Measurements from ENCODE around the gene RFC1. TPM values are rescaled to one million over a fixed set of nuclear protein-coding genes. Genes with fewer than 3 reads are reported as not detected.

The RFC1 gene
- total and polyA plus RNA-seq, 9 of the 15 experiments (the other 6 are each of a cell fraction or from before 2014, with no cell fraction given), result 16.8 to 85.6 (median 45.2) TPM

DNA sequence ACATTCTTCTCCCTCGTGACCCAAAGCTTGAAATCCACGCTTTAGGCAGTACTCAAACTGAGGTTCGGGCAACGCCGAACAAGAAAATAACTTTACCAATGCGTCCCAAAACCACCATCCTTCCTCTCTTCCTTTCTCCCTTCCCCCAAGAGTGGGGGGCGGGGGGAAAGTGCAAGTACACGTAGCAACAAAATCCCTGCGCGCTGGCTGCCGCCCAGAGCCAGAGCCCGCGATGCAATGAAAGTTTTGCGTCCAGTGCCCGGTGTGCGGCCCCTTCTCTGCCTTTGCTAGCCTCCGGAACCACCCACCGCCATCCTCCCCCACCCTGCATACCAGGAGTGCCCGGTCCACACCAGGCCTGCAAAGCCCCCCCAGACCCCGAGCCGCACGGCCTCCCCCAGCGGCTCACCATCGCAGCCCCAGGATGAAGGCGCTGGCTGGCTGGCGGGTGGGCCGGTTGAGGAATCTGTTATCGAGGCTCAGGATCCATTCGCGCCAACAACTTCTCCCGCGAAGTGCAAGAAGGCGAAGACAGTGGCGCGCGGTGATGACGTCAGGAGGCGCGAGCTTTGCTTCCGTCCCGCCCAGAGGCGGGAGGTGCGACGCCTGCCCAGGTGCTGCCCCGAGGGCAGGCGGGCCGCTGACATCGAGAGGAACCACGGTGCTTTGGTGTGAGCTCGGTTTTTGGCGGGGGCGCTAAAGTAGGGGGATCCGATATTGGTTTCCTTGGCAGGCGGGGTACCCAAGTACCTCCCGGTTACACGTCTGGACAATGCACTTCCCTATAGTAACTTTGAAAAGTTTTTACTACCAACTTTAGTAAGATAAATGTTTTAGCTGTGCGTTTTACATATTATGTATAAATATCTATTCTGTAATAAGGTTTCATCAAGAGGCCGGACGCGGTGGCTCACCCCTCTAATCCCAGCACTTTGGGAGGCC lies at the start of gene RFC1 (continued):
- TF ChIP-seq, protein P1, sequence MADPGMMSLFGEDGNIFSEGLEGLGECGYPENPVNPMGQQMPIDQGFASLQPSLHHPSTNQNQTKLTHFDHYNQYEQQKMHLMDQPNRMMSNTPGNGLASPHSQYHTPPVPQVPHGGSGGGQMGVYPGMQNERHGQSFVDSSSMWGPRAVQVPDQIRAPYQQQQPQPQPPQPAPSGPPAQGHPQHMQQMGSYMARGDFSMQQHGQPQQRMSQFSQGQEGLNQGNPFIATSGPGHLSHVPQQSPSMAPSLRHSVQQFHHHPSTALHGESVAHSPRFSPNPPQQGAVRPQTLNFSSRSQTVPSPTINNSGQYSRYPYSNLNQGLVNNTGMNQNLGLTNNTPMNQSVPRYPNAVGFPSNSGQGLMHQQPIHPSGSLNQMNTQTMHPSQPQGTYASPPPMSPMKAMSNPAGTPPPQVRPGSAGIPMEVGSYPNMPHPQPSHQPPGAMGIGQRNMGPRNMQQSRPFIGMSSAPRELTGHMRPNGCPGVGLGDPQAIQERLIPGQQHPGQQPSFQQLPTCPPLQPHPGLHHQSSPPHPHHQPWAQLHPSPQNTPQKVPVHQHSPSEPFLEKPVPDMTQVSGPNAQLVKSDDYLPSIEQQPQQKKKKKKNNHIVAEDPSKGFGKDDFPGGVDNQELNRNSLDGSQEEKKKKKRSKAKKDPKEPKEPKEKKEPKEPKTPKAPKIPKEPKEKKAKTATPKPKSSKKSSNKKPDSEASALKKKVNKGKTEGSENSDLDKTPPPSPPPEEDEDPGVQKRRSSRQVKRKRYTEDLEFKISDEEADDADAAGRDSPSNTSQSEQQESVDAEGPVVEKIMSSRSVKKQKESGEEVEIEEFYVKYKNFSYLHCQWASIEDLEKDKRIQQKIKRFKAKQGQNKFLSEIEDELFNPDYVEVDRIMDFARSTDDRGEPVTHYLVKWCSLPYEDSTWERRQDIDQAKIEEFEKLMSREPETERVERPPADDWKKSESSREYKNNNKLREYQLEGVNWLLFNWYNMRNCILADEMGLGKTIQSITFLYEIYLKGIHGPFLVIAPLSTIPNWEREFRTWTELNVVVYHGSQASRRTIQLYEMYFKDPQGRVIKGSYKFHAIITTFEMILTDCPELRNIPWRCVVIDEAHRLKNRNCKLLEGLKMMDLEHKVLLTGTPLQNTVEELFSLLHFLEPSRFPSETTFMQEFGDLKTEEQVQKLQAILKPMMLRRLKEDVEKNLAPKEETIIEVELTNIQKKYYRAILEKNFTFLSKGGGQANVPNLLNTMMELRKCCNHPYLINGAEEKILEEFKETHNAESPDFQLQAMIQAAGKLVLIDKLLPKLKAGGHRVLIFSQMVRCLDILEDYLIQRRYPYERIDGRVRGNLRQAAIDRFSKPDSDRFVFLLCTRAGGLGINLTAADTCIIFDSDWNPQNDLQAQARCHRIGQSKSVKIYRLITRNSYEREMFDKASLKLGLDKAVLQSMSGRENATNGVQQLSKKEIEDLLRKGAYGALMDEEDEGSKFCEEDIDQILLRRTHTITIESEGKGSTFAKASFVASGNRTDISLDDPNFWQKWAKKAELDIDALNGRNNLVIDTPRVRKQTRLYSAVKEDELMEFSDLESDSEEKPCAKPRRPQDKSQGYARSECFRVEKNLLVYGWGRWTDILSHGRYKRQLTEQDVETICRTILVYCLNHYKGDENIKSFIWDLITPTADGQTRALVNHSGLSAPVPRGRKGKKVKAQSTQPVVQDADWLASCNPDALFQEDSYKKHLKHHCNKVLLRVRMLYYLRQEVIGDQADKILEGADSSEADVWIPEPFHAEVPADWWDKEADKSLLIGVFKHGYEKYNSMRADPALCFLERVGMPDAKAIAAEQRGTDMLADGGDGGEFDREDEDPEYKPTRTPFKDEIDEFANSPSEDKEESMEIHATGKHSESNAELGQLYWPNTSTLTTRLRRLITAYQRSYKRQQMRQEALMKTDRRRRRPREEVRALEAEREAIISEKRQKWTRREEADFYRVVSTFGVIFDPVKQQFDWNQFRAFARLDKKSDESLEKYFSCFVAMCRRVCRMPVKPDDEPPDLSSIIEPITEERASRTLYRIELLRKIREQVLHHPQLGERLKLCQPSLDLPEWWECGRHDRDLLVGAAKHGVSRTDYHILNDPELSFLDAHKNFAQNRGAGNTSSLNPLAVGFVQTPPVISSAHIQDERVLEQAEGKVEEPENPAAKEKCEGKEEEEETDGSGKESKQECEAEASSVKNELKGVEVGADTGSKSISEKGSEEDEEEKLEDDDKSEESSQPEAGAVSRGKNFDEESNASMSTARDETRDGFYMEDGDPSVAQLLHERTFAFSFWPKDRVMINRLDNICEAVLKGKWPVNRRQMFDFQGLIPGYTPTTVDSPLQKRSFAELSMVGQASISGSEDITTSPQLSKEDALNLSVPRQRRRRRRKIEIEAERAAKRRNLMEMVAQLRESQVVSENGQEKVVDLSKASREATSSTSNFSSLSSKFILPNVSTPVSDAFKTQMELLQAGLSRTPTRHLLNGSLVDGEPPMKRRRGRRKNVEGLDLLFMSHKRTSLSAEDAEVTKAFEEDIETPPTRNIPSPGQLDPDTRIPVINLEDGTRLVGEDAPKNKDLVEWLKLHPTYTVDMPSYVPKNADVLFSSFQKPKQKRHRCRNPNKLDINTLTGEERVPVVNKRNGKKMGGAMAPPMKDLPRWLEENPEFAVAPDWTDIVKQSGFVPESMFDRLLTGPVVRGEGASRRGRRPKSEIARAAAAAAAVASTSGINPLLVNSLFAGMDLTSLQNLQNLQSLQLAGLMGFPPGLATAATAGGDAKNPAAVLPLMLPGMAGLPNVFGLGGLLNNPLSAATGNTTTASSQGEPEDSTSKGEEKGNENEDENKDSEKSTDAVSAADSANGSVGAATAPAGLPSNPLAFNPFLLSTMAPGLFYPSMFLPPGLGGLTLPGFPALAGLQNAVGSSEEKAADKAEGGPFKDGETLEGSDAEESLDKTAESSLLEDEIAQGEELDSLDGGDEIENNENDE (IDR thresholded peaks at IDR 0.05; ENCODE audit: low read depth, low read length), result no peak
- TF ChIP-seq MXI1 (IDR thresholded peaks at IDR 0.05; ENCODE audit: low read depth, low read length) (no peak), HDAC6 (IDR thresholded peaks at IDR 0.05; ENCODE audit: low read depth, low read length) (no peak), FOS (IDR thresholded peaks at IDR 0.05; ENCODE audit: extremely low read depth, insufficient read length) (no peak), KDM1A (IDR thresholded peaks at IDR 0.05) (peak in 1 of 2 experiments; percentile 41; a peak in 1 of 4 replicates), ARID2 (IDR thresholded peaks at IDR 0.05) (no peak), ZFP30 (CRISPR knock-in tag; IDR thresholded peaks at IDR 0.05; ENCODE audit: borderline replicate concordance) (no peak), CBFA2T2 (conservative IDR thresholded peaks at IDR 0.05) (no peak), SREBF1 (IDR thresholded peaks at IDR 0.05; ENCODE audit: borderline replicate concordance, low read depth, low read length) (no peak), BCL6 (CRISPR knock-in tag; IDR thresholded peaks at IDR 0.05) (no peak)
- TF ChIP-seq, protein P2, sequence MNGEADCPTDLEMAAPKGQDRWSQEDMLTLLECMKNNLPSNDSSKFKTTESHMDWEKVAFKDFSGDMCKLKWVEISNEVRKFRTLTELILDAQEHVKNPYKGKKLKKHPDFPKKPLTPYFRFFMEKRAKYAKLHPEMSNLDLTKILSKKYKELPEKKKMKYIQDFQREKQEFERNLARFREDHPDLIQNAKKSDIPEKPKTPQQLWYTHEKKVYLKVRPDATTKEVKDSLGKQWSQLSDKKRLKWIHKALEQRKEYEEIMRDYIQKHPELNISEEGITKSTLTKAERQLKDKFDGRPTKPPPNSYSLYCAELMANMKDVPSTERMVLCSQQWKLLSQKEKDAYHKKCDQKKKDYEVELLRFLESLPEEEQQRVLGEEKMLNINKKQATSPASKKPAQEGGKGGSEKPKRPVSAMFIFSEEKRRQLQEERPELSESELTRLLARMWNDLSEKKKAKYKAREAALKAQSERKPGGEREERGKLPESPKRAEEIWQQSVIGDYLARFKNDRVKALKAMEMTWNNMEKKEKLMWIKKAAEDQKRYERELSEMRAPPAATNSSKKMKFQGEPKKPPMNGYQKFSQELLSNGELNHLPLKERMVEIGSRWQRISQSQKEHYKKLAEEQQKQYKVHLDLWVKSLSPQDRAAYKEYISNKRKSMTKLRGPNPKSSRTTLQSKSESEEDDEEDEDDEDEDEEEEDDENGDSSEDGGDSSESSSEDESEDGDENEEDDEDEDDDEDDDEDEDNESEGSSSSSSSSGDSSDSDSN (IDR thresholded peaks at IDR 0.05; ENCODE audit: borderline replicate concordance in 1 of 2, low read depth in 2 of 2, low read length in 2 of 2), result no peak
- TF ChIP-seq, protein P3, sequence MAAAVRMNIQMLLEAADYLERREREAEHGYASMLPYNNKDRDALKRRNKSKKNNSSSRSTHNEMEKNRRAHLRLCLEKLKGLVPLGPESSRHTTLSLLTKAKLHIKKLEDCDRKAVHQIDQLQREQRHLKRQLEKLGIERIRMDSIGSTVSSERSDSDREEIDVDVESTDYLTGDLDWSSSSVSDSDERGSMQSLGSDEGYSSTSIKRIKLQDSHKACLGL (CRISPR knock-in tag; IDR thresholded peaks at IDR 0.05; ENCODE audit: borderline replicate concordance, poor library complexity, severe bottlenecking), result no peak
